Ovary (tissue), 3 donors: ENCODE data around the gene IFIT1.

Experiments
- CTCF ChIP-seq, 3 donors: fragments of 450-650 bp in 2 of 3; fragments of 200-600 bp in 1 of 3; IDR thresholded peaks; one replicate each; pipeline versions ENCODE4 v1.5.1 to v1.8.0; 2016 to 2022; ENCODE audit warnings: antibody characterized with exemption in 3 of 3, mild to moderate bottlenecking in 1 of 3
- EP300 ChIP-seq: sonication (generic); formaldehyde crosslinking; IDR thresholded peaks from one replicate; pipeline ENCODE4 v1.6.1; 2017; ENCODE audit warnings: antibody characterized with exemption
- POLR2A ChIP-seq: fragments of 450-650 bp; IDR thresholded peaks from one replicate; pipeline ENCODE4 v1.6.1; 2017; ENCODE audit warnings: antibody characterized with exemption, mild to moderate bottlenecking, moderate library complexity
- donor health status: DM: no; HTN: no; CAD: no.

- TF ChIP-seq POLR2A (no peak), CTCF (IDR thresholded peaks at IDR 0.05) (no peak), EP300 (no peak)
These were observed 24.3 kb upstream of the IFIT1 start for GRCh38 chr10:89368129-89368528.
